ENCODE measurements around the gene A1CF. TPM values are rescaled to one million over a fixed set of nuclear protein-coding genes. Genes with fewer than 3 reads are reported as not detected.
A peak's percentile ranks its signal among the peaks of the same experiment; 100 is the strongest.
"Not testable (repeated sequence)": the region's sequence is repeated elsewhere in the genome, so short reads cannot be mapped to it uniquely, and the experiment has no call there.

Gene A1CF, protein sequence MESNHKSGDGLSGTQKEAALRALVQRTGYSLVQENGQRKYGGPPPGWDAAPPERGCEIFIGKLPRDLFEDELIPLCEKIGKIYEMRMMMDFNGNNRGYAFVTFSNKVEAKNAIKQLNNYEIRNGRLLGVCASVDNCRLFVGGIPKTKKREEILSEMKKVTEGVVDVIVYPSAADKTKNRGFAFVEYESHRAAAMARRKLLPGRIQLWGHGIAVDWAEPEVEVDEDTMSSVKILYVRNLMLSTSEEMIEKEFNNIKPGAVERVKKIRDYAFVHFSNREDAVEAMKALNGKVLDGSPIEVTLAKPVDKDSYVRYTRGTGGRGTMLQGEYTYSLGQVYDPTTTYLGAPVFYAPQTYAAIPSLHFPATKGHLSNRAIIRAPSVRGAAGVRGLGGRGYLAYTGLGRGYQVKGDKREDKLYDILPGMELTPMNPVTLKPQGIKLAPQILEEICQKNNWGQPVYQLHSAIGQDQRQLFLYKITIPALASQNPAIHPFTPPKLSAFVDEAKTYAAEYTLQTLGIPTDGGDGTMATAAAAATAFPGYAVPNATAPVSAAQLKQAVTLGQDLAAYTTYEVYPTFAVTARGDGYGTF
- total RNA-seq: 10 to 100 TPM; 38.9 to 64.3 TPM

DNA sequence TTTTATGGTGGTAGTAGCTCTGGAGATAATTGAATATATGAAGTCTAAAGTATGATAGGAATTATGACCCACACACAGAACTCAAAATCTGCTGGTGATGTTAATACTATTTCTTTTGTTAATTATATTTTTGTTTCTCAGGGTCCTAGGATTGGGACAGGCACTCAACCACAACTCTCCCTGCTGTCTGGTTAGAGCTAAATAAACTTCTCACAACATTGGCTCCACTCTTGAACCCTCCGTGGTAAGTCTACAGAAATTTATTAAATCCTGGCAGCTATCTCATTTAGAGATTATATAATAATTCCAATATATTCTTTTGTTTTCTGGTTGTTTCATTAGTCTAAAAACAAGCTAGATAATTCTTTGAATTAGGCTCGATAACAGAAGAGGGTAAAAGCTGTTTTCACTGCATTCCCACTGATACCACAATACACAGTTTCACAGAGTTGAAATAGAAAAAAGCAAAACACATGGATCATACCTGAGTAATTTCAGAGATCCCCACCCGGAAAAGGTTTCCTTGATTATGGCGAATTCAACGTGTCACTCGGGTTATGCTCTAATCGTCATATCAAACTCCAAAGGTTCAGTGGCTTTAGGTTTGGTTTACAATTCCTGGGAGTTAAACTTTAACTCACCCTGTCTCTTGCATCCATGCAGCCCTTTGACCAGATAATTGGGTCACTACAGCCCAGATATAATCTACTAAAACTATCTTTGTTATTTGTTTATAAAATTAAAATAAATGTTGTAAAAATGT, at the start of gene A1CF:
Gene A1CF (minus strand): TSS at position 531 of the 763 bp plus-strand sequence. CDS start 25,687 bp downstream, outside the sequence.
- peak; percentile 69 for DNase-seq
- H3K27me3 ChIP-seq: no peaks in the 10 kb centered on the region
- TF ChIP-seq, protein P1, sequence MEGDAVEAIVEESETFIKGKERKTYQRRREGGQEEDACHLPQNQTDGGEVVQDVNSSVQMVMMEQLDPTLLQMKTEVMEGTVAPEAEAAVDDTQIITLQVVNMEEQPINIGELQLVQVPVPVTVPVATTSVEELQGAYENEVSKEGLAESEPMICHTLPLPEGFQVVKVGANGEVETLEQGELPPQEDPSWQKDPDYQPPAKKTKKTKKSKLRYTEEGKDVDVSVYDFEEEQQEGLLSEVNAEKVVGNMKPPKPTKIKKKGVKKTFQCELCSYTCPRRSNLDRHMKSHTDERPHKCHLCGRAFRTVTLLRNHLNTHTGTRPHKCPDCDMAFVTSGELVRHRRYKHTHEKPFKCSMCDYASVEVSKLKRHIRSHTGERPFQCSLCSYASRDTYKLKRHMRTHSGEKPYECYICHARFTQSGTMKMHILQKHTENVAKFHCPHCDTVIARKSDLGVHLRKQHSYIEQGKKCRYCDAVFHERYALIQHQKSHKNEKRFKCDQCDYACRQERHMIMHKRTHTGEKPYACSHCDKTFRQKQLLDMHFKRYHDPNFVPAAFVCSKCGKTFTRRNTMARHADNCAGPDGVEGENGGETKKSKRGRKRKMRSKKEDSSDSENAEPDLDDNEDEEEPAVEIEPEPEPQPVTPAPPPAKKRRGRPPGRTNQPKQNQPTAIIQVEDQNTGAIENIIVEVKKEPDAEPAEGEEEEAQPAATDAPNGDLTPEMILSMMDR (IDR thresholded peaks at IDR 0.05): no peak
- no peaks in the 10 kb centered on the region for H3K9me3 ChIP-seq
- peak within 1 kb of the TSS; percentile 21 for H3K4me3 ChIP-seq
- peak within 1 kb of the TSS in 1 of 2 donors; percentile 58 for H3K9ac ChIP-seq (ENCODE audit: low read depth in 2 of 2, low read length in 2 of 2)
- H3K36me3 ChIP-seq: no peaks in the 10 kb centered on the region
- intact Hi-C loops (cut with DNase I): loop anchor here (5.0 kb wide), 1 partner anchor 93 kb away; no protein-coding TSS in a partner anchor
- H3K27ac ChIP-seq: peak within 1 kb of the TSS; percentile 62
- H3K4me1 ChIP-seq: no peaks in the 10 kb centered on the region

DNA sequence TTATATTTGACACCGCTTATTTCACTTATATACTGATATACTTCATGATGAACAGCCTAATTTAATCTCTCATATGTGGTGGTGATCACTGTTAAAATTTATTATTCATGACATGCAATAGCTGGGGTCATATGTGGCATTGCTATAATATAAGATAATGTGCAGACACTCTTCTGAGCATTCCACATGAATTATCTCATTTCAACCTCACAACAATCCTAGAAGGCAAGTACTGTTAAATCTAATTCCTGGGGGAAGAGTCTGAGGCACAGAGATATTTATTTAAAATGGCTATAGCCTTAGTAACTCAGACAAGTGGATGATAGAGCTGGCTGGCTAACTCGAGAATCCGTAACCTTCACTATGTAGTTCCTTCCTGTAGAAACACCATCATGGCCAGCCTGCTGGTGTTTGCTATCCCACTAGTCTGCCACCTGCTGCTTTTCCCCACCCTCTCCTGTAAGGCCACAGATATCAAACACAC, 46.6 kb upstream of the A1CF start:
- Histone ChIP-seq H3K9me3 (no peaks in the 10 kb centered on the region), H3K4me1 (no peaks in the 10 kb centered on the region), H3K4me3 (no peak overlapping the region), H3K27ac (no peak overlapping the region), H3K9ac (ENCODE audit: low read depth in 2 of 2, low read length in 2 of 2) (no peak overlapping the region), H3K36me3 (no peaks in the 10 kb centered on the region), H3K27me3 (no peaks in the 10 kb centered on the region)
- no peak for DNase-seq
- intact Hi-C loops (cut with DNase I): no loop called here
- TF ChIP-seq, protein P1 (IDR thresholded peaks at IDR 0.05): no peak

DNA sequence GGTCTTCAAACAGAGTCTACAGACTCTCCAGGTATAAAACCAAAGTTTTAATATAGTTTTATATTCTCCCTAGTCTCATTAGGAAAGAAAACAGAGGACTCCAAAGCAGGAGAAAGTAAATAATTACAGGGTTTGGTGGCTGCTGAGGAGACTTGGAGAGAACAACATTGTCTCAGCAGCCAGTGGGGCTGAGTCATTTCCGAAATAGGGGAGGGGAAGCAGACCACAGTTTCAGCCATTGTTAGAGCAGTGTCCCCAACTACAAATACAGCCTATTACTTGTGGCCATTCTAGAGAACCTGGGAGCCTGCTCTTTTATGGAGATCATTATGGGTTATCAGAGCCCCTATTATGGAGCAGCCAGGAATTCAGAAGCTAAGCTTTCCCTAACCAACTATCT, 44.2 kb upstream of the A1CF start:
- no peak overlapping the region for H3K27ac ChIP-seq
- TF ChIP-seq, protein P1 (IDR thresholded peaks at IDR 0.05): no peak
- intact Hi-C loops (cut with DNase I): no loop called here

DNA sequence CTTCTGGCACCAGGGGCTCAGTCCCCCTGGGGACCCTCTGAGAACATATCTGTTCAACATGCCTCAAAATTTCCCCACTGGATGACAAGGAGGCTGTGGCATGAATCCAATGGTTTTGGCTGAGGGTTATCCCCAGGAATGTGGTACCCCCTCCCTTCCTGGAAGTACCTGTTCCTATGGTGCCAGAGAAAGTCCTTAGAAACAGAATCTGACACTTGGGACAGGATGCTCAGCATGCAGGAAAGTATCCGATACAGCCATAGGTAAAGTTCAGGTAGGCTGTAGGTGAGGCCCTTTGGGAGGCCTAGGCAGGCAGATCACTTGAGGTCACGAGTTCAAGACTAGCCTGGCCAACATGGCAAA, 42.7 kb upstream of the A1CF start:
- intact Hi-C loops (cut with DNase I): no loop called here
- no peaks in the 10 kb centered on the region for H3K36me3 ChIP-seq
- no peaks in the 10 kb centered on the region for H3K9me3 ChIP-seq
- H3K27me3 ChIP-seq: no peaks in the 10 kb centered on the region
- DNase-seq: no peak
- H3K4me1 ChIP-seq: no peaks in the 10 kb centered on the region
- no peak overlapping the region for H3K4me3 ChIP-seq
- H3K9ac ChIP-seq (ENCODE audit: low read depth in 2 of 2, low read length in 2 of 2): no peak overlapping the region
- H3K27ac ChIP-seq: no peak overlapping the region
- TF ChIP-seq, protein P1 (IDR thresholded peaks at IDR 0.05): no peak

More for the DNA sequence above, 44.2 kb upstream of the A1CF start:
- Histone ChIP-seq H3K9ac (ENCODE audit: low read depth in 2 of 2, low read length in 2 of 2) (no peak overlapping the region), H3K27me3 (no peaks in the 10 kb centered on the region), H3K9me3 (no peaks in the 10 kb centered on the region), H3K4me3 (no peak overlapping the region), H3K36me3 (no peaks in the 10 kb centered on the region), H3K4me1 (no peaks in the 10 kb centered on the region)
- no peak for DNase-seq

DNA sequence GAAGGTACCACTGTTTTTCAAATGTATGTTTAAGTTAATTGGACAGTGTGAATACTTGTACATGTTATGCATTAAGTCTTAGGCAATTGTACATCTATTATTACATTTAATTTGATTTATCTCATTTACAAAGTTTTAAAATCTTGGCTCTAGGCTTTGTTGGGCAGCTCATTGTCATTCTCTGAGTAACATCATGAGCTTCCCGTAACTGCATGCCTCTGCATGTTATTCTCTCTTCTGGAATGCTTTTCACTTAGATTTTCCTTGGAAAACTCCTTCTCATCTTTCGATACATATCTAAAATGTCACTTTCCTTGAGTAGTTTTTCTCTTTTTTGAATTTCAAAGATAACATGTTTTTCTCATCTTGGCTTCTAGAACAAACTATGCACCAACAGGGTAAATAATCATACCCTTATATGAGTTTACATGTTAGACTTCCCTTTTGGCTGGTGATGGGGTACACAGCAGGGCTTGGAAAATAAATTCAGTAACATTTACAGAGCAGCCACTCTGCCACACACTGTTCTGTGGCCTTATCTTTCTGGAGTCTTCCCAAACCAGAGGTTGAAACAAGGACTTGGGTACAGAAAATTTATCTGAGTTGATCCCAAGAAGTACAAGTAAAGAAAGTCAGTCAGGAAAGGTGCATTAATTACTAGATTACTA, 42.2 kb upstream of the A1CF start:
- intact Hi-C loops (cut with DNase I): no loop called here

DNA sequence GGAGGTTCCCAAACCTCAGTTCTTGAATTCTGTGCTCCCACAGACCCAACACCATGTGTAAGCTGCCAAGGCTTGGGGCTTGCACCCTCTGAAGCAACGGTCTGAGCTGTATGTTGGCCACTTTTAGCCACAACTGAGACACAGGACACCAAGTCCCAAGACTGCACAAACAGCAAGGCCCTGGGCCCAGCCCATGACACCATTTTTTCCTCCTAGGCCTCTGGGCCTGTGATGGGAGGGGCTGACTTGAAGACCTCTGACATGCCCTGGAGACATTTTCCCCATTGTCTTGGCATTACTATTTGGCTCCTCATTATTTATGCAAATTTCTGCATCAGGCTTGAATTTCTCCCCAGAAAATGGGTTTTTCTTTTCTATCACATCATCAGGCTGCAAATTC, 38.0 kb upstream of the A1CF start:
- H3K36me3 ChIP-seq; H3K9me3 ChIP-seq; H3K4me3 ChIP-seq; H3K27me3 ChIP-seq; H3K4me1 ChIP-seq; DNase-seq; H3K9ac ChIP-seq (ENCODE audit: low read depth in 2 of 2, low read length in 2 of 2); H3K27ac ChIP-seq; intact Hi-C loops (cut with DNase I): not testable (repeated sequence)

More for the DNA sequence above, 42.2 kb upstream of the A1CF start:
- H3K36me3 ChIP-seq: no peaks in the 10 kb centered on the region
- H3K4me1 ChIP-seq: no peaks in the 10 kb centered on the region
- no peak overlapping the region for H3K4me3 ChIP-seq
- no peaks in the 10 kb centered on the region for H3K9me3 ChIP-seq
- no peak for DNase-seq
- H3K27ac ChIP-seq: no peak overlapping the region
- H3K9ac ChIP-seq (ENCODE audit: low read depth in 2 of 2, low read length in 2 of 2): no peak overlapping the region
- TF ChIP-seq, protein P1 (IDR thresholded peaks at IDR 0.05): no peak
- no peaks in the 10 kb centered on the region for H3K27me3 ChIP-seq
